Measurements from ENCODE around the gene FERMT3. TPM values are rescaled to one million over a fixed set of nuclear protein-coding genes. Genes with fewer than 3 reads are reported as not detected.

FERMT3 gene
- total and polyA plus RNA-seq, 4 donors = 17.4 to 182 (median 84.5) TPM

DNA sequence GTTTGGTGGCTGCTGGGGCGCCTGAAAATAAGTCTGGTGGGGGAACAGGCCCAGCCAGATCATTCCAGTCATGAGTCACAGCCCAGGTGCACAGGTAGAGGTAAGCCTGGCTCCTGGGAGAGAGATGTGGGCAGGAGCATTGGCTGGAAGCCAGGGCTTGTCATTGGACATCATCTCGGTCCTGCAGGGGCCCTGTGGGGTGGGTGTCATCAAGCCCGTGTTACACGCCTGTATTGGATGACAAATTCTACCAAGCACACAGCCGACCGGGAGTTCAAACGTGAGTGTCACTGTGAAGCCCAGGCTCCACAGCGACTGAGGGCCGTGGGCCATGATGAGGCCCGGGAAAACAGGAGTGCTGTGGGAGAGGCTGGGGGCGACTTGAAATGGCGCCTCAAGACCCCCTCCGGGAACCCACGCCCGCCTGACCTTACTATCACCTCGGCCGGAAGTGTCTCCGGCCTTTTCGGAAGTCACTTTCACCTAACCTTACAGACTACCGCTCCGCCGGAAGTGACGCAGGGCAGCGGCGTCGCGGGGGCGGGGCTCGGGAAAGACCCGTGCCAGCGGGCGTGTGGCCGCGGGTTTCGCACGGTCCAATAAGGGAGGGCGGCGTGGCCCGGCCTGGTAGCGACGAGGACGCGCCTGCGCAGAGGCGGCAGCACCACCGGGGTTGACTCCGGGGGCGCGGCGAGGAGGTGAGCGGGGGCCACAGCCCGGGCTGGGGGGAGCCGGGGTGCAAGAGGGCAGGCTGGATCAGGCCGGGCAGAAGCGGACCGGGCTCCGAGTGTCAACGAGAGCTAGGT, 34.1 kb downstream of the FERMT3 start, which contains the start of gene FKBP2:
Gene FKBP2, plus strand, starts transcription at position 661 of the 806 bp plus-strand sequence. CDS start 1,293 bp downstream, outside the sequence.
- DNase-seq (peak; percentile 98 to 99 (median 99)), ATAC-seq (ENCODE audit: insufficient read depth, low FRiP score) (peak; percentile 80)
- no peaks in the 10 kb centered on the region for H3K27me3 ChIP-seq (ENCODE audit: control insufficient read depth in 3 of 3, insufficient read depth in 3 of 3, low read length in 2 of 3)
- no peaks in the 10 kb centered on the region for H3K9me3 ChIP-seq (ENCODE audit: control insufficient read depth in 4 of 4, insufficient read depth in 3 of 4, low read length in 3 of 4)
- H3K36me3 ChIP-seq (ENCODE audit: control insufficient read depth in 4 of 4, insufficient read depth in 4 of 4, low read length in 4 of 4) = peaks cover 0 to 23% (median 6%) of the 10 kb centered on the region in 4 donors
- peak within 1 kb of the TSS; percentile 61 to 92 for H3K9ac ChIP-seq (ENCODE audit: insufficient read depth in 1 of 2, low read length in 2 of 2)
- peak within 1 kb of the TSS; percentile 95 to 96 for H3K27ac ChIP-seq (ENCODE audit: low read depth in 1 of 2, low read length in 1 of 2)
- peaks cover 0 to 26% (median 19%) of the 10 kb centered on the region in 5 donors for H3K4me1 ChIP-seq (ENCODE audit: control insufficient read depth in 5 of 5, insufficient read depth in 5 of 5, low read length in 5 of 5)
- H3K4me3 ChIP-seq = peak within 1 kb of the TSS; percentile 75
- 1 to 2% methylated on average over 58 of the region's 58 CpGs for WGBS, 2 donors
- TF ChIP-seq CTCF (IDR thresholded peaks at IDR 0.05; ENCODE audit: control extremely low read depth, extremely low read depth) = no peak

GRCh38 chr11:64241241-64241490, 34.6 kb downstream of the FERMT3 start:
- 1% methylated on average over 24 of the region's 24 CpGs for WGBS, 2 donors
- DNase-seq (peak in 2 of 3 donors; percentile 100), ATAC-seq (ENCODE audit: insufficient read depth, low FRiP score) (no peak)
- H3K27ac ChIP-seq (ENCODE audit: low read depth in 1 of 2, low read length in 1 of 2) = peak overlapping the region; percentile 92 to 96
- H3K27me3 ChIP-seq (ENCODE audit: control insufficient read depth in 3 of 3, insufficient read depth in 3 of 3, low read length in 2 of 3) = no peaks in the 10 kb centered on the region
- H3K9me3 ChIP-seq (ENCODE audit: control insufficient read depth in 4 of 4, insufficient read depth in 3 of 4, low read length in 3 of 4) = no peaks in the 10 kb centered on the region
- peak overlapping the region in 1 of 2 donors; percentile 61 for H3K9ac ChIP-seq (ENCODE audit: insufficient read depth in 1 of 2, low read length in 2 of 2)
- H3K4me3 ChIP-seq = peak overlapping the region; percentile 61
- H3K4me1 ChIP-seq (ENCODE audit: control insufficient read depth in 5 of 5, insufficient read depth in 5 of 5, low read length in 5 of 5) = peaks cover 0 to 24% (median 20%) of the 10 kb centered on the region in 5 donors
- no peak for TF ChIP-seq CTCF (IDR thresholded peaks at IDR 0.05; ENCODE audit: control extremely low read depth, extremely low read depth)
- peaks cover 0 to 23% (median 6%) of the 10 kb centered on the region in 4 donors for H3K36me3 ChIP-seq (ENCODE audit: control insufficient read depth in 4 of 4, insufficient read depth in 4 of 4, low read length in 4 of 4)

DNA sequence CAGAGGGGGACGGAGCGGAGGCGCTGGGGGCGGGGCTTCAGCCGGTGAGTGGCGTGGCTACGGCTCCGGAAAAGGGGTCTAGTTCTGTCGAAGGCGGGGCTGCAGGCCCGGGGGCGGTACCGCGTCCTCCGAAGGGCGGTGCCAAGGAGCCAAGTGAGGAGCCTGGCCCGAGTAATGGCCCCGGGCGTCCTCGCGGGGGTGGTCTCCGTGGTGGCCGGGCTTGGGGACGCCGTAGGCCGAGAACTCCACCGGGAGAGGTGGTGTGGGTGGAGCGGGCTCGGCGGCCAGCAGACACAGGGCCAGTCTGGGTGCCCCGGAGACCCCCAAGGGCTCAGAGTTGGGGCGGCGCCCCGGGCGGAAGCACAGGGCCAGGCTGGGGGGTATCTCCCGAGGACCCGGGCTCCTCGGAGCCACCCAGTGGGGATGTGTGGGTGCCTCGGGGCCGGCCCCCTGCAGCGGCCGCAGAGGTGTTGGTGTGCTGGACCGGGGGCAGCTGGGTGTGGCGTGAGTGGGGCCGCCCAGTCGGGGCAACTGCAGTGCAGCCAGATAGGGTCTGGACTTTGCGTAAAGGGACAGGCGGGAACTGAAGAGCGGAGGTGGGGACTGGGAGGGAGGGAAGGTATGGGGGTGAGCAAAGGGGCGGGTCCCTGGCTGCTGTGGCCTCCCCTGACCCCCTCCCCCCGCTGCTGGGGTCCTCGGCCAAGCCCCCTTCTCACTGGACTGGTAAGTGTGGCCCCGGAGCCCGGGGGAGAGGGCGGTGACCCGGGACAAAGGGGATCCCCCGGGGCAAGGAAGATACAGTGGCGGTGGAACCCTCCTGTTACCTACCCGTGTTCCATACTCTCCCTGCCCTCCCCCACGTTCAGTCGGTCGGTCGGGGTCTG, 35.2 kb downstream of the FERMT3 start:
- DNase-seq (peak; percentile 43 to 100 (median 56)), ATAC-seq (ENCODE audit: insufficient read depth, low FRiP score) (peak; percentile 84)
- peak overlapping the region; percentile 88 to 95 for H3K27ac ChIP-seq (ENCODE audit: low read depth in 1 of 2, low read length in 1 of 2)
- peak overlapping the region; percentile 75 for H3K4me3 ChIP-seq
- H3K27me3 ChIP-seq (ENCODE audit: control insufficient read depth in 3 of 3, insufficient read depth in 3 of 3, low read length in 2 of 3) = no peaks in the 10 kb centered on the region
- WGBS, 2 donors = 0 to 1% methylated on average over 58 to 63 of the region's 63 CpGs
- peaks cover 0 to 23% (median 6%) of the 10 kb centered on the region in 4 donors for H3K36me3 ChIP-seq (ENCODE audit: control insufficient read depth in 4 of 4, insufficient read depth in 4 of 4, low read length in 4 of 4)
- H3K9me3 ChIP-seq (ENCODE audit: control insufficient read depth in 4 of 4, insufficient read depth in 3 of 4, low read length in 3 of 4) = no peaks in the 10 kb centered on the region
- TF ChIP-seq CTCF (IDR thresholded peaks at IDR 0.05; ENCODE audit: control extremely low read depth, extremely low read depth) = no peak
- peak overlapping the region in 1 of 2 donors; percentile 53 for H3K9ac ChIP-seq (ENCODE audit: insufficient read depth in 1 of 2, low read length in 2 of 2)
- peaks cover 0 to 24% (median 20%) of the 10 kb centered on the region in 5 donors for H3K4me1 ChIP-seq (ENCODE audit: control insufficient read depth in 5 of 5, insufficient read depth in 5 of 5, low read length in 5 of 5)

Data from lung (tissue), 12 donors.